ENCODE measurements around the gene AGBL4.
"Not testable (repeated sequence)": the region's sequence is repeated elsewhere in the genome, so short reads cannot be mapped to it uniquely, and the experiment has no call there.

AGBL4 gene

GRCh38 chr1:49026230-49026811 is 997.4 kb downstream of the AGBL4 start:
- DNase-seq (ENCODE audit: low spot score): no peak

GRCh38 chr1:49016030-49016977 is 1007.5 kb downstream of the AGBL4 start:
- no peak for DNase-seq (ENCODE audit: low spot score)

- no peak for DNase-seq (ENCODE audit: low spot score)
Measured at GRCh38 chr1:49013079-49013478, 1010.7 kb downstream of the AGBL4 start.

GRCh38 chr1:49002981-49003380 is 1020.8 kb downstream of the AGBL4 start:
- not testable (repeated sequence) for DNase-seq (ENCODE audit: low spot score)

GRCh38 chr1:48999321-48999720 is 1024.4 kb downstream of the AGBL4 start:
- no peak for DNase-seq (ENCODE audit: low spot score)

GRCh38 chr1:48996311-48996710 is 1027.4 kb downstream of the AGBL4 start:
- DNase-seq (ENCODE audit: low spot score): no peak

- DNase-seq (ENCODE audit: low spot score): no peak
Measured at GRCh38 chr1:48988633-48989197, 1035.0 kb downstream of the AGBL4 start.

- DNase-seq (ENCODE audit: low spot score): no peak
Measured at GRCh38 chr1:48979940-48980339, 1043.8 kb downstream of the AGBL4 start.

GRCh38 chr1:48978413-48978812 is 1045.3 kb downstream of the AGBL4 start:
- DNase-seq (ENCODE audit: low spot score): no peak

- DNase-seq (ENCODE audit: low spot score): no peak
Measured at GRCh38 chr1:48977273-48977672, 1046.5 kb downstream of the AGBL4 start.

GRCh38 chr1:48969971-48970370 is 1053.8 kb downstream of the AGBL4 start:
- DNase-seq (ENCODE audit: low spot score): no peak

- no peak for DNase-seq (ENCODE audit: low spot score)
Measured at GRCh38 chr1:48967318-48967717, 1056.4 kb downstream of the AGBL4 start.

- DNase-seq (ENCODE audit: low spot score): no peak
Measured at GRCh38 chr1:48966583-48966982, 1057.2 kb downstream of the AGBL4 start.

- DNase-seq (ENCODE audit: low spot score): no peak
Measured at GRCh38 chr1:48960320-48960719, 1063.4 kb downstream of the AGBL4 start.

GRCh38 chr1:48955774-48956173 is 1068.0 kb downstream of the AGBL4 start:
- DNase-seq (ENCODE audit: low spot score): peak; percentile 25

- no peak for DNase-seq (ENCODE audit: low spot score)
Measured at GRCh38 chr1:48953617-48954016, 1070.1 kb downstream of the AGBL4 start.

- no peak for DNase-seq (ENCODE audit: low spot score)
Measured at GRCh38 chr1:48948562-48948961, 1075.2 kb downstream of the AGBL4 start.

- DNase-seq (ENCODE audit: low spot score): no peak
Measured at GRCh38 chr1:48947761-48948537, 1075.8 kb downstream of the AGBL4 start.

GRCh38 chr1:48946070-48946469 is 1077.7 kb downstream of the AGBL4 start:
- DNase-seq (ENCODE audit: low spot score): no peak

GRCh38 chr1:48944811-48945210 is 1078.9 kb downstream of the AGBL4 start:
- no peak for DNase-seq (ENCODE audit: low spot score)

- DNase-seq (ENCODE audit: low spot score): no peak
Measured at GRCh38 chr1:48943826-48944225, 1079.9 kb downstream of the AGBL4 start.

- DNase-seq (ENCODE audit: low spot score): no peak
Measured at GRCh38 chr1:48943393-48943792, 1080.4 kb downstream of the AGBL4 start.
